DND-41 (cell line): ENCODE results near the gene MBOAT1.

Source experiments
- ATAC-seq: fragments of 200-7000 bp; cut with Tn5 transposase; 3 replicates; pipeline ENCODE4 v1.9.1; 2021; ENCODE audit warnings: low read depth; ENCODE audit not compliant: insufficient read depth
- DNase-seq: peaks from one replicate; pipeline ENCODE4 v3.0.0-alpha.2; 2020
- H2AFZ ChIP-seq: 2 replicates; pipeline ENCODE4 v1.6.0; 2012; ENCODE audit warnings: low read depth, low read length
- H3K27ac ChIP-seq: 2 replicates; pipeline ENCODE4 v1.5.1; 2012; ENCODE audit warnings: low read length, inconsistent platforms
- H3K27me3 ChIP-seq: fragments of 200-600 bp; sonication (generic); 2 replicates; pipeline ENCODE4 v1.6.0; 2012; ENCODE audit warnings: low read length, mild to moderate bottlenecking, inconsistent platforms; ENCODE audit not compliant: insufficient read depth, poor library complexity
- H3K36me3 ChIP-seq: 2 replicates; pipeline ENCODE4 v1.5.1; 2012; ENCODE audit warnings: low read length, inconsistent platforms; ENCODE audit not compliant: insufficient read depth
- H3K4me1 ChIP-seq: 2 replicates; pipeline ENCODE4 v1.5.1; 2012; ENCODE audit warnings: mild to moderate bottlenecking, low read length; ENCODE audit not compliant: insufficient read depth
- H3K4me2 ChIP-seq: 2 replicates; pipeline ENCODE4 v1.6.0; 2012; ENCODE audit warnings: mild to moderate bottlenecking, moderate library complexity, low read length, inconsistent platforms; ENCODE audit not compliant: insufficient read depth
- H3K4me3 ChIP-seq, 2 experiments: fragments of 200-600 bp in 1 of 2; shearing (Covaris generic) in 1 of 2; 2 replicates each; pipeline ENCODE4 v1.5.1; 2012 to 2016; ENCODE audit warnings: inconsistent platforms in 2 of 2, low read length in 2 of 2, mild to moderate bottlenecking in 2 of 2, low read depth in 1 of 2, moderate library complexity in 1 of 2
- H3K79me2 ChIP-seq: 2 replicates; pipeline ENCODE4 v1.6.0; 2012; ENCODE audit warnings: low read length, inconsistent platforms; ENCODE audit not compliant: insufficient read depth
- H3K9ac ChIP-seq: 2 replicates; pipeline ENCODE4 v1.6.0; 2012; ENCODE audit warnings: low read depth, mild to moderate bottlenecking, inconsistent platforms, low read length, moderate library complexity
- H3K9me3 ChIP-seq: 2 replicates; pipeline ENCODE4 v1.5.1; 2012; ENCODE audit warnings: low read length, moderate library complexity, mild to moderate bottlenecking, inconsistent platforms; ENCODE audit not compliant: insufficient read depth, severe bottlenecking
- H4K20me1 ChIP-seq: 2 replicates; pipeline ENCODE4 v1.6.0; 2012; ENCODE audit warnings: low read length; ENCODE audit not compliant: insufficient read depth
- CTCF ChIP-seq: IDR thresholded peaks from 2 replicates; pipeline ENCODE4 v1.5.1; 2012; ENCODE audit warnings: borderline replicate concordance, low read length, moderate library complexity, mild to moderate bottlenecking; ENCODE audit not compliant: poor library complexity, severe bottlenecking; ENCODE audit errors: extremely low read depth
- EZH2 ChIP-seq: IDR thresholded peaks from 3 replicates; pipeline ENCODE4 v1.6.1; 2012; ENCODE audit warnings: borderline replicate concordance, low read depth, mild to moderate bottlenecking, moderate library complexity, low read length, inconsistent platforms; ENCODE audit not compliant: severe bottlenecking

The MBOAT1 gene

GRCh38 chr6:20236344-20236743 lies 24.1 kb upstream of the MBOAT1 start:
- no peak overlapping the region for H3K4me3 ChIP-seq
- H3K79me2 ChIP-seq = no peaks in the 10 kb centered on the region
- H4K20me1 ChIP-seq = no peaks in the 10 kb centered on the region
- DNase-seq = no peak
- H3K4me2 ChIP-seq = no peak overlapping the region
- TF ChIP-seq CTCF = no peak
- no peak for TF ChIP-seq EZH2
- H2AFZ ChIP-seq = no peak overlapping the region
- no peaks in the 10 kb centered on the region for H3K36me3 ChIP-seq
- H3K27ac ChIP-seq = no peak overlapping the region
- H3K9ac ChIP-seq = no peak overlapping the region
- no peaks in the 10 kb centered on the region for H3K4me1 ChIP-seq
- no peak for ATAC-seq
- H3K27me3 ChIP-seq = no peaks in the 10 kb centered on the region
- no peaks in the 10 kb centered on the region for H3K9me3 ChIP-seq

- no peak for DNase-seq
- Histone ChIP-seq H3K4me2 (no peak overlapping the region), H3K79me2 (no peaks in the 10 kb centered on the region), H3K9me3 (no peaks in the 10 kb centered on the region), H3K9ac (no peak overlapping the region), H3K36me3 (no peaks in the 10 kb centered on the region), H2AFZ (no peak overlapping the region), H4K20me1 (no peaks in the 10 kb centered on the region), H3K27ac (no peak overlapping the region), H3K4me3 (no peak overlapping the region), H3K27me3 (no peaks in the 10 kb centered on the region), H3K4me1 (no peaks in the 10 kb centered on the region)
- TF ChIP-seq EZH2 (no peak), CTCF (no peak)
- ATAC-seq = no peak
Observed at GRCh38 chr6:20235041-20235440, 22.8 kb upstream of the MBOAT1 start.

GRCh38 chr6:20234136-20234535 lies 21.9 kb upstream of the MBOAT1 start:
- no peak for TF ChIP-seq CTCF
- no peak for TF ChIP-seq EZH2
- Histone ChIP-seq H2AFZ (no peak overlapping the region), H3K4me1 (no peaks in the 10 kb centered on the region), H3K79me2 (no peaks in the 10 kb centered on the region), H3K27me3 (no peaks in the 10 kb centered on the region), H3K36me3 (no peaks in the 10 kb centered on the region), H3K9me3 (no peaks in the 10 kb centered on the region), H3K9ac (no peak overlapping the region), H3K4me2 (no peak overlapping the region), H3K27ac (no peak overlapping the region), H3K4me3 (no peak overlapping the region), H4K20me1 (no peaks in the 10 kb centered on the region)
- ATAC-seq (no peak), DNase-seq (no peak)
